Mammary epithelial cell (primary cell): Measurements from ENCODE around the gene HBA2.

Source experiments
- CTCF ChIP-seq, 2 donors: IDR thresholded peaks in 1 of 2; conservative IDR thresholded peaks in 1 of 2; 2 replicates each; pipeline ENCODE4 v1.5.1; 2011 to 2012; ENCODE audit warnings: inconsistent platforms in 2 of 2, low read length in 2 of 2, mild to moderate bottlenecking in 2 of 2, control low read depth in 1 of 2, low read depth in 1 of 2; ENCODE audit not compliant: insufficient read depth in 1 of 2; ENCODE audit errors: extremely low read depth in 1 of 2
- EZH2 ChIP-seq: IDR thresholded peaks from 2 replicates; pipeline ENCODE4 v1.6.1; 2012; ENCODE audit warnings: low read length, inconsistent platforms, borderline replicate concordance

GRCh38 chr16:130533-131173 lies 42.0 kb upstream of the HBA2 start:
- TF ChIP-seq CTCF (conservative IDR thresholded peaks at IDR 0.05 in 1 of 2, IDR thresholded peaks at IDR 0.05 in 1 of 2; ENCODE audit: extremely low read depth in 1 of 2, insufficient read depth in 1 of 2, low read depth in 1 of 2, low read length in 2 of 2) (no peak), EZH2 (no peak)
